K562 (cell line): ENCODE results near the gene CASP2. TPM values are rescaled to one million over a fixed set of nuclear protein-coding genes. Genes with fewer than 3 reads are reported as not detected.

Source experiments
- ATAC-seq: fragments of 200-7000 bp; cut with Tn5 transposase; 3 replicates; pipeline ENCODE4 v1.9.1; 2020; ENCODE audit warnings: moderate library complexity
- BruUV-seq: library from RNA; stranded (reverse); fragments of 400-500 nt; replicated peaks from 2 replicates; lab custom pipeline; 2021; lab: Mats Ljungman, UMichigan
- CTCF ChIA-PET: fragments of 300-600 bp; formaldehyde crosslinking; extraction: SDS; loops from one replicate; lab custom pipeline; 2021; ENCODE audit warnings: low intra/inter-chr PET ratio; lab: Yijun Ruan, JAX
- POLR2A ChIA-PET: fragments of 300-600, 350-650 bp; sonication (Branson Sonifier 250); formaldehyde crosslinking; extraction: SDS; loops from one replicate; lab custom pipeline; 2021; ENCODE audit warnings: antibody characterized with exemption, inconsistent platforms; lab: Yijun Ruan, JAX
- DNase-seq, 4 experiments: peaks; one replicate each; pipeline versions ENCODE4 v3.0.0 to v3.0.0-alpha.2; 2011 to 2018; ENCODE audit warnings: low spot score in 3 of 4, mixed read lengths in 3 of 4; ENCODE audit errors: extremely low read depth in 1 of 4
- FAIRE-seq: peaks from 2 replicates; lab custom pipeline; 2011; peaks lifted over from hg19 to GRCh38; lab: Jason Lieb, UNC
- H2AFZ ChIP-seq: 2 replicates; pipeline ENCODE4 v1.6.0; 2011; ENCODE audit warnings: low read depth, low read length, control low read depth, inconsistent platforms
- H3K27ac ChIP-seq: fragments of 200-600 bp; 3 replicates; pipeline ENCODE4 v1.8.0; 2011; ENCODE audit warnings: low read depth, mild to moderate bottlenecking, control low read depth, inconsistent platforms, low read length, moderate library complexity, mixed read lengths; ENCODE audit errors: extremely low read depth
- H3K27me3 ChIP-seq, 2 experiments: fragments of 300-600 bp in 1 of 2; 2 replicates in 1 of 2; 3 replicates in 1 of 2; pipeline versions ENCODE4 v1.6.0 to v1.8.0; 2011; ENCODE audit warnings: inconsistent platforms in 2 of 2, low read length in 2 of 2, mild to moderate bottlenecking in 1 of 2, mixed read lengths in 1 of 2, moderate library complexity in 1 of 2; ENCODE audit not compliant: control insufficient read depth in 2 of 2, insufficient read depth in 2 of 2
- H3K36me3 ChIP-seq: fragments of 300-600 bp; 3 replicates; pipeline ENCODE4 v1.8.0; 2011; ENCODE audit warnings: mild to moderate bottlenecking, low read length, inconsistent platforms; ENCODE audit not compliant: control insufficient read depth, insufficient read depth
- H3K4me1 ChIP-seq, 2 experiments: fragments of 200-600 bp in 1 of 2; replicated peaks in 1 of 2; 2 replicates in 1 of 2; 3 replicates in 1 of 2; pipeline versions ENCODE4 v1.5.1 to v1.8.0; 2011; ENCODE audit warnings: inconsistent platforms in 2 of 2, low read length in 2 of 2, mild to moderate bottlenecking in 1 of 2, mixed read lengths in 1 of 2, moderate library complexity in 1 of 2; ENCODE audit not compliant: control insufficient read depth in 2 of 2, insufficient read depth in 2 of 2
- H3K4me2 ChIP-seq: 2 replicates; pipeline ENCODE4 v1.6.1; 2011; ENCODE audit warnings: low read length, control low read depth, inconsistent platforms, mixed read lengths; ENCODE audit not compliant: insufficient read depth
- H3K4me3 ChIP-seq: fragments of 200-600 bp; sonication (generic), shearing (Covaris generic); 2 replicates; pipeline ENCODE4 v1.5.1; 2016; ENCODE audit warnings: control low read depth, inconsistent platforms
- H3K79me2 ChIP-seq: fragments of 200-600 bp; 3 replicates; pipeline ENCODE4 v1.8.0; 2011; ENCODE audit warnings: low read length, inconsistent platforms; ENCODE audit not compliant: control insufficient read depth, insufficient read depth
- H3K9ac ChIP-seq, 2 experiments: 2 replicates each; pipeline versions ENCODE4 v1.6.0 to v1.6.1; 2011; ENCODE audit warnings: low read depth in 2 of 2, low read length in 2 of 2, control low read depth in 1 of 2, inconsistent platforms in 1 of 2, mild to moderate bottlenecking in 1 of 2, mixed read lengths in 1 of 2; ENCODE audit not compliant: insufficient read depth in 1 of 2
- H3K9me1 ChIP-seq: one replicate; pipeline ENCODE4 v1.6.0; 2011; ENCODE audit warnings: inconsistent platforms, mild to moderate bottlenecking, low read length, moderate library complexity; ENCODE audit not compliant: control insufficient read depth, insufficient read depth
- H3K9me3 ChIP-seq: replicated peaks from 2 replicates; pipeline ENCODE4 v1.5.1; 2011; ENCODE audit warnings: low read depth, low read length, inconsistent platforms; ENCODE audit not compliant: control insufficient read depth, insufficient read depth
- H4K20me1 ChIP-seq: replicated peaks from 2 replicates; pipeline ENCODE4 v1.6.1; 2011; ENCODE audit warnings: low read length, inconsistent platforms, mixed read lengths; ENCODE audit not compliant: control insufficient read depth, insufficient read depth
- REST ChIP-seq, 2 experiments: fragments of 450-650 bp; formaldehyde crosslinking in 1 of 2; IDR thresholded peaks; 2 replicates each; pipeline versions ENCODE4 v1.4.0 to v1.6.1; 2014 to 2020; ENCODE audit warnings: mild to moderate bottlenecking in 2 of 2, borderline replicate concordance in 1 of 2, low read depth in 1 of 2
- ZNF316 ChIP-seq: fragments of 450-650 bp; IDR thresholded peaks from 2 replicates; pipeline ENCODE4 v1.6.1; 2016
- WGBS: fragments of 100-300 bp; shearing (Covaris generic); methylation state at CpG from one replicate; pipeline ENCODE4 v1.1.6; 2016; ENCODE audit warnings: low coverage, mixed read lengths; ENCODE audit not compliant: insufficient coverage; ENCODE audit errors: missing lambda C conversion rate; 5-methylcytosine and 5-hydroxymethylcytosine counted together
- in situ Hi-C: fragments of 300-500 bp; cut with MboI; formaldehyde crosslinking; loops from 4 replicates; pipeline ENCODE4 v1.15.0; 2018; ENCODE audit warnings: inconsistent platforms, mixed read lengths
- intact Hi-C: fragments of 100-400 bp; cut with micrococcal nuclease; formaldehyde crosslinking; loops from 2 replicates; pipeline ENCODE4 v1.14.2; 2022
- polyA plus RNA-seq, 8 experiments: library from polyadenylated mRNA; depleted of rRNA in 4 of 8; stranded (reverse) in 5 of 8; unstranded in 3 of 8; fragments of >200 nt; fragmentation: Nextera tagmentation in 2 of 8; fragmentation: Illumina TruSeq in 1 of 8; extraction: Ambion mirVana in 2 of 8; extraction: Trizol in 1 of 8; gene quantifications; 2 replicates each; pipeline versions ENCODE4 v1.2.1 to v1.2.3, GENCODE V29; 2011 to 2014; ENCODE audit warnings: inconsistent platforms in 1 of 8, missing spikeins in 1 of 8
- total RNA-seq, 7 experiments: library from RNA; depleted of rRNA in 6 of 7; stranded (reverse); fragments of >200 nt in 6 of 7; fragmentation: Illumina TruSeq in 2 of 7; extraction: Trizol in 2 of 7; gene quantifications; 2 replicates each; pipeline versions ENCODE4 v1.2.1 to v1.2.3, GENCODE V29; 2011 to 2021; ENCODE audit warnings: low replicate concordance in 1 of 7

Gene CASP2
- total and polyA plus RNA-seq, 9 of the 15 experiments (the other 6 are each of a cell fraction or from before 2014, with no cell fraction given), result 18.8 to 64.9 (median 24.1) TPM

- Histone ChIP-seq H3K27ac (no peak overlapping the region), H3K9me3 (no peaks in the 10 kb centered on the region), H3K9ac (no peak overlapping the region), H3K4me1 (peaks cover 0 to 3% of the 10 kb centered on the region in 2 experiments; a peak in 1 of 5 replicates), H4K20me1 (no peaks in the 10 kb centered on the region), H3K4me3 (no peak overlapping the region), H3K79me2 (no peaks in the 10 kb centered on the region), H3K36me3 (no peaks in the 10 kb centered on the region), H3K27me3 (peaks cover 59 to 79% of the 10 kb centered on the region in 2 experiments), H3K4me2 (no peak overlapping the region), H2AFZ (no peak overlapping the region), H3K9me1 (no peaks in the 10 kb centered on the region)
- FAIRE-seq, result no peak
- TF ChIP-seq REST (IDR thresholded peaks at IDR 0.05; ENCODE audit: borderline replicate concordance) (no peak), REST (CRISPR knock-in tag; IDR thresholded peaks at IDR 0.05; ENCODE audit: low read depth) (no peak), ZNF316 (peak; percentile 51)
- CTCF ChIA-PET, result no interaction called here
- no peak for DNase-seq
- no peak for ATAC-seq
- in situ Hi-C loops (no loop called here), intact Hi-C loops (no loop called here)
- no TSS peak for BruUV-seq
- WGBS, result 0% methylated on average over 9 of the region's 9 CpGs
- POLR2A ChIA-PET, result interaction anchor here (0.6 to 1.0 kb wide), 3 partner anchors 39 to 65 kb away, joined by 3 read pairs; no protein-coding TSS in a partner anchor
Observed at GRCh38 chr7:143351574-143351973, 63.4 kb downstream of the CASP2 start.
